ENCODE data around the gene PHF21B. TPM values are rescaled to one million over a fixed set of nuclear protein-coding genes. Genes with fewer than 3 reads are reported as not detected.

Gene PHF21B
- total RNA-seq, 1 donor from 2014 or later: 6.7 TPM

- Mint-ChIP-seq H3K27me3 (ENCODE audit: insufficient read depth, low read depth) (peaks cover 3% of the 10 kb centered on the region), H3K4me1 (peaks cover 50% of the 10 kb centered on the region), H3K27ac (no peak overlapping the region), H3K36me3 (peaks cover 55% of the 10 kb centered on the region), H3K4me3 (no peak overlapping the region), H3K9me3 (no peaks in the 10 kb centered on the region)
- Histone ChIP-seq H3K27ac (no peak overlapping the region), H3K79me2 (ENCODE audit: low read depth) (peaks cover 100% of the 10 kb centered on the region), H3K9me3 (ENCODE audit: low read depth) (no peaks in the 10 kb centered on the region), H3K4me1 (peaks cover 8% of the 10 kb centered on the region), H3F3A (ENCODE audit: low read depth) (peaks cover 2% of the 10 kb centered on the region), H3K4me3 (no peak overlapping the region), H2AFZ (replicated peaks) (no peak overlapping the region), H3K36me3 (no peaks in the 10 kb centered on the region), H4K20me1 (ENCODE audit: low read depth) (peaks cover 100% of the 10 kb centered on the region), H3K9ac (no peak overlapping the region), H3K4me2 (no peak overlapping the region), H3K27me3 (no peaks in the 10 kb centered on the region)
- no peak for TF ChIP-seq CTCF (IDR thresholded peaks at IDR 0.05)
- no peak for TF ChIP-seq EZH2phosphoT487 (IDR thresholded peaks at IDR 0.05)
- TF ChIP-seq EZH2 (IDR thresholded peaks at IDR 0.05): no peak
- DNase-seq (ENCODE audit: low spot score): no peak
These were observed 9.5 kb downstream of the PHF21B start for GRCh38 chr22:45000330-45000729.

- no peak for TF ChIP-seq EZH2phosphoT487 (IDR thresholded peaks at IDR 0.05)
- no peak for TF ChIP-seq CTCF (IDR thresholded peaks at IDR 0.05)
- no peak for TF ChIP-seq EZH2 (IDR thresholded peaks at IDR 0.05)
- DNase-seq (ENCODE audit: low spot score): no peak
- no peaks in the 10 kb centered on the region for H3K36me3 ChIP-seq
These were observed 10.1 kb downstream of the PHF21B start for GRCh38 chr22:44999687-45000086.

GRCh38 chr22:44999231-44999630, 10.6 kb downstream of the PHF21B start:
- Histone ChIP-seq H3K4me1 (peaks cover 7% of the 10 kb centered on the region), H4K20me1 (ENCODE audit: low read depth) (peaks cover 100% of the 10 kb centered on the region), H3K79me2 (ENCODE audit: low read depth) (peaks cover 100% of the 10 kb centered on the region), H2AFZ (replicated peaks) (no peak overlapping the region), H3K27me3 (no peaks in the 10 kb centered on the region), H3K4me2 (no peak overlapping the region), H3K9ac (no peak overlapping the region), H3K4me3 (no peak overlapping the region), H3F3A (ENCODE audit: low read depth) (peaks cover 2% of the 10 kb centered on the region), H3K36me3 (no peaks in the 10 kb centered on the region), H3K9me3 (ENCODE audit: low read depth) (no peaks in the 10 kb centered on the region), H3K27ac (peak overlapping the region; percentile 29)
- Mint-ChIP-seq H3K36me3 (peaks cover 51% of the 10 kb centered on the region), H3K27ac (peak overlapping the region; percentile 51), H3K4me3 (no peak overlapping the region), H3K27me3 (ENCODE audit: insufficient read depth, low read depth) (peaks cover 3% of the 10 kb centered on the region), H3K9me3 (no peaks in the 10 kb centered on the region), H3K4me1 (peaks cover 48% of the 10 kb centered on the region)
- TF ChIP-seq EZH2phosphoT487 (IDR thresholded peaks at IDR 0.05) (no peak), EZH2 (IDR thresholded peaks at IDR 0.05) (no peak), CTCF (IDR thresholded peaks at IDR 0.05) (no peak)
- DNase-seq (ENCODE audit: low spot score): no peak

More at GRCh38 chr22:44999687-45000086, 10.1 kb downstream of the PHF21B start:
- H3K4me2 ChIP-seq: no peak overlapping the region
- H4K20me1 ChIP-seq (ENCODE audit: low read depth): peaks cover 100% of the 10 kb centered on the region
- H3F3A ChIP-seq (ENCODE audit: low read depth): peaks cover 2% of the 10 kb centered on the region
- no peak overlapping the region for H3K27ac Mint-ChIP-seq
- H3K27ac ChIP-seq: peak overlapping the region; percentile 29
- peaks cover 7% of the 10 kb centered on the region for H3K4me1 ChIP-seq
- H3K9me3 Mint-ChIP-seq: no peaks in the 10 kb centered on the region
- no peaks in the 10 kb centered on the region for H3K27me3 ChIP-seq
- peaks cover 55% of the 10 kb centered on the region for H3K36me3 Mint-ChIP-seq
- no peak overlapping the region for H3K9ac ChIP-seq
- H2AFZ ChIP-seq (replicated peaks): no peak overlapping the region
- H3K4me3 ChIP-seq: no peak overlapping the region
- H3K9me3 ChIP-seq (ENCODE audit: low read depth): no peaks in the 10 kb centered on the region
- no peak overlapping the region for H3K4me3 Mint-ChIP-seq
- H3K27me3 Mint-ChIP-seq (ENCODE audit: insufficient read depth, low read depth): peaks cover 3% of the 10 kb centered on the region
- H3K4me1 Mint-ChIP-seq: peaks cover 51% of the 10 kb centered on the region
- peaks cover 100% of the 10 kb centered on the region for H3K79me2 ChIP-seq (ENCODE audit: low read depth)

All from neural progenitor cell (in vitro differentiated cells).